Lower leg skin (tissue), 4 donors: Measurements from ENCODE around the gene ABHD2. TPM values are rescaled to one million over a fixed set of nuclear protein-coding genes. Genes with fewer than 3 reads are reported as not detected.
"Not testable (repeated sequence)": the region's sequence is repeated elsewhere in the genome, so short reads cannot be mapped to it uniquely, and the experiment has no call there.

Experiments
- DNase-seq, 2 donors: peaks; one replicate each; pipeline ENCODE4 v3.0.0-alpha.2; 2019; ENCODE audit warnings: low spot score in 2 of 2
- H3K4me3 ChIP-seq: fragments of 200-600 bp; sonication (generic); 2 replicates; pipeline ENCODE4 v1.5.1; 2017; ENCODE audit warnings: mild to moderate bottlenecking, low read depth; ENCODE audit not compliant: poor library complexity, severe bottlenecking
- CTCF ChIP-seq, 3 donors: fragments of 450-650 bp; IDR thresholded peaks; one replicate each; pipeline ENCODE4 v1.5.1; 2016; ENCODE audit warnings: antibody characterized with exemption in 3 of 3, mild to moderate bottlenecking in 3 of 3, moderate library complexity in 2 of 3
- POLR2A ChIP-seq, 2 donors: fragments of 450-650 bp; IDR thresholded peaks; one replicate each; pipeline ENCODE4 v1.6.1; 2016 to 2017; ENCODE audit warnings: antibody characterized with exemption in 2 of 2, mild to moderate bottlenecking in 1 of 2, moderate library complexity in 1 of 2
- WGBS, 2 donors: methylation state at CpG; one replicate each; pipeline ENCODE4 v1.1.5; 2018; 5-methylcytosine and 5-hydroxymethylcytosine counted together
- intact Hi-C: fragments of 100-400 bp; cut with DNase I; formaldehyde crosslinking; loops from one replicate; pipeline ENCODE4 v1.15.0; 2023; ENCODE audit warnings: low total_unique reads
- total RNA-seq, 4 donors: library from RNA; depleted of rRNA; stranded (reverse); fragments of >200 nt; gene quantifications; one replicate each; pipeline ENCODE4 v1.1.0, GENCODE V29; 2016

The ABHD2 gene
- total RNA-seq, 4 donors from 2014 or later = 21.5 to 57.3 (median 38.5) TPM

- intact Hi-C loops = no loop called here
- 84 to 86% methylated on average over 3 of the region's 3 CpGs for WGBS, 2 donors
- no peak overlapping the region for H3K4me3 ChIP-seq
- TF ChIP-seq CTCF (IDR thresholded peaks at IDR 0.05) = no peak
- TF ChIP-seq POLR2A (IDR thresholded peaks at IDR 0.05) = no peak
- DNase-seq = no peak
Observed at GRCh38 chr15:89131731-89132130, 43.5 kb downstream of the ABHD2 start.

- TF ChIP-seq POLR2A (IDR thresholded peaks at IDR 0.05) (no peak), CTCF (IDR thresholded peaks at IDR 0.05) (no peak)
- WGBS, 2 donors = 61 to 63% methylated on average over 9 of the region's 9 CpGs
- no peak overlapping the region for H3K4me3 ChIP-seq
- peak in 1 of 2 donors; percentile 53 for DNase-seq
- intact Hi-C loops = no loop called here
Observed at GRCh38 chr15:89132611-89133507, 44.6 kb downstream of the ABHD2 start.

GRCh38 chr15:89135387-89136077 lies 47.3 kb downstream of the ABHD2 start:
- DNase-seq, intact Hi-C loops, H3K4me3 ChIP-seq: not testable (repeated sequence)
- 79 to 87% methylated on average over 10 of the region's 10 CpGs for WGBS, 2 donors

- DNase-seq = no peak
- H3K4me3 ChIP-seq = no peak overlapping the region
- intact Hi-C loops = no loop called here
- no peak for TF ChIP-seq CTCF (IDR thresholded peaks at IDR 0.05)
- TF ChIP-seq POLR2A (IDR thresholded peaks at IDR 0.05) = no peak
- 85 to 93% methylated on average over 12 of the region's 12 CpGs for WGBS, 2 donors
Observed at GRCh38 chr15:89136078-89136806, 48.0 kb downstream of the ABHD2 start.

GRCh38 chr15:89136818-89137772 lies 48.8 kb downstream of the ABHD2 start:
- intact Hi-C loops = no loop called here
- DNase-seq = no peak
- WGBS, 2 donors = 62 to 64% methylated on average over 11 of the region's 11 CpGs
- H3K4me3 ChIP-seq = no peak overlapping the region
- no peak for TF ChIP-seq CTCF (IDR thresholded peaks at IDR 0.05)
